K562 (cell line): ENCODE results near the gene EXOC6. TPM values are rescaled to one million over a fixed set of nuclear protein-coding genes. Genes with fewer than 3 reads are reported as not detected.

Experiments
- ATAC-seq: fragments of 200-7000 bp; cut with Tn5 transposase; 3 replicates; pipeline ENCODE4 v1.9.1; 2020; ENCODE audit warnings: moderate library complexity
- BruUV-seq: library from RNA; stranded (reverse); fragments of 400-500 nt; replicated peaks from 2 replicates; lab custom pipeline; 2021; lab: Mats Ljungman, UMichigan
- CTCF ChIA-PET: fragments of 300-600 bp; formaldehyde crosslinking; extraction: SDS; loops from one replicate; lab custom pipeline; 2021; ENCODE audit warnings: low intra/inter-chr PET ratio; lab: Yijun Ruan, JAX
- POLR2A ChIA-PET: fragments of 300-600, 350-650 bp; sonication (Branson Sonifier 250); formaldehyde crosslinking; extraction: SDS; loops from one replicate; lab custom pipeline; 2021; ENCODE audit warnings: antibody characterized with exemption, inconsistent platforms; lab: Yijun Ruan, JAX
- DNase-seq, 4 experiments: peaks; one replicate each; pipeline versions ENCODE4 v3.0.0 to v3.0.0-alpha.2; 2011 to 2018; ENCODE audit warnings: low spot score in 3 of 4, mixed read lengths in 3 of 4; ENCODE audit errors: extremely low read depth in 1 of 4
- FAIRE-seq: peaks from 2 replicates; lab custom pipeline; 2011; peaks lifted over from hg19 to GRCh38; lab: Jason Lieb, UNC
- H2AFZ ChIP-seq: 2 replicates; pipeline ENCODE4 v1.6.0; 2011; ENCODE audit warnings: low read depth, low read length, control low read depth, inconsistent platforms
- H3K27ac ChIP-seq: fragments of 200-600 bp; 3 replicates; pipeline ENCODE4 v1.8.0; 2011; ENCODE audit warnings: low read depth, mild to moderate bottlenecking, control low read depth, inconsistent platforms, low read length, moderate library complexity, mixed read lengths; ENCODE audit errors: extremely low read depth
- H3K27me3 ChIP-seq, 2 experiments: fragments of 300-600 bp in 1 of 2; 2 replicates in 1 of 2; 3 replicates in 1 of 2; pipeline versions ENCODE4 v1.6.0 to v1.8.0; 2011; ENCODE audit warnings: inconsistent platforms in 2 of 2, low read length in 2 of 2, mild to moderate bottlenecking in 1 of 2, mixed read lengths in 1 of 2, moderate library complexity in 1 of 2; ENCODE audit not compliant: control insufficient read depth in 2 of 2, insufficient read depth in 2 of 2
- H3K36me3 ChIP-seq: fragments of 300-600 bp; 3 replicates; pipeline ENCODE4 v1.8.0; 2011; ENCODE audit warnings: mild to moderate bottlenecking, low read length, inconsistent platforms; ENCODE audit not compliant: control insufficient read depth, insufficient read depth
- H3K4me1 ChIP-seq, 2 experiments: fragments of 200-600 bp in 1 of 2; replicated peaks in 1 of 2; 2 replicates in 1 of 2; 3 replicates in 1 of 2; pipeline versions ENCODE4 v1.5.1 to v1.8.0; 2011; ENCODE audit warnings: inconsistent platforms in 2 of 2, low read length in 2 of 2, mild to moderate bottlenecking in 1 of 2, mixed read lengths in 1 of 2, moderate library complexity in 1 of 2; ENCODE audit not compliant: control insufficient read depth in 2 of 2, insufficient read depth in 2 of 2
- H3K4me2 ChIP-seq: 2 replicates; pipeline ENCODE4 v1.6.1; 2011; ENCODE audit warnings: low read length, control low read depth, inconsistent platforms, mixed read lengths; ENCODE audit not compliant: insufficient read depth
- H3K4me3 ChIP-seq: fragments of 200-600 bp; sonication (generic), shearing (Covaris generic); 2 replicates; pipeline ENCODE4 v1.5.1; 2016; ENCODE audit warnings: control low read depth, inconsistent platforms
- H3K79me2 ChIP-seq: fragments of 200-600 bp; 3 replicates; pipeline ENCODE4 v1.8.0; 2011; ENCODE audit warnings: low read length, inconsistent platforms; ENCODE audit not compliant: control insufficient read depth, insufficient read depth
- H3K9ac ChIP-seq, 2 experiments: 2 replicates each; pipeline versions ENCODE4 v1.6.0 to v1.6.1; 2011; ENCODE audit warnings: low read depth in 2 of 2, low read length in 2 of 2, control low read depth in 1 of 2, inconsistent platforms in 1 of 2, mild to moderate bottlenecking in 1 of 2, mixed read lengths in 1 of 2; ENCODE audit not compliant: insufficient read depth in 1 of 2
- H3K9me1 ChIP-seq: one replicate; pipeline ENCODE4 v1.6.0; 2011; ENCODE audit warnings: inconsistent platforms, mild to moderate bottlenecking, low read length, moderate library complexity; ENCODE audit not compliant: control insufficient read depth, insufficient read depth
- H3K9me3 ChIP-seq: replicated peaks from 2 replicates; pipeline ENCODE4 v1.5.1; 2011; ENCODE audit warnings: low read depth, low read length, inconsistent platforms; ENCODE audit not compliant: control insufficient read depth, insufficient read depth
- H4K20me1 ChIP-seq: replicated peaks from 2 replicates; pipeline ENCODE4 v1.6.1; 2011; ENCODE audit warnings: low read length, inconsistent platforms, mixed read lengths; ENCODE audit not compliant: control insufficient read depth, insufficient read depth
- ADNP ChIP-seq: fragments of 200-800 bp; sonication (Bioruptor generic); IDR thresholded peaks from 2 replicates; pipeline ENCODE4 v1.6.1; 2016; ENCODE audit warnings: missing genetic modification characterization, missing compliant biosample characterization
- HOXB6 ChIP-seq: fragments of 250-450 bp; sonication (Bioruptor Pico); IDR thresholded peaks from 2 replicates; pipeline ENCODE4 v1.5.1; 2022; ENCODE audit warnings: mild to moderate bottlenecking, borderline replicate concordance
- NFIX ChIP-seq: fragments of 250-450 bp; sonication (Bioruptor Pico); IDR thresholded peaks from 2 replicates; pipeline ENCODE4 v1.4.0; 2020; ENCODE audit warnings: low read depth, mild to moderate bottlenecking, moderate library complexity
- POLR2AphosphoS2 ChIP-seq: IDR thresholded peaks from 2 replicates; pipeline ENCODE4 v1.6.1; 2012; ENCODE audit warnings: low read length, improper control_type of control experiment
- PRMT5 ChIP-seq: sonication (generic); formaldehyde crosslinking; IDR thresholded peaks from 2 replicates; pipeline ENCODE4 v1.5.0; 2020; ENCODE audit warnings: missing genetic modification reagents
- RBFOX2 ChIP-seq: fragments of 200-400 bp; formaldehyde crosslinking; IDR thresholded peaks from 2 replicates; pipeline ENCODE4 v1.6.1; 2017; ENCODE audit warnings: low read depth, mild to moderate bottlenecking, low read length, moderate library complexity
- ZNF644 ChIP-seq: fragments of 200-800 bp; sonication (Bioruptor generic); IDR thresholded peaks from 2 replicates; pipeline ENCODE4 v1.6.1; 2016; ENCODE audit warnings: low read depth, missing genetic modification characterization, missing compliant biosample characterization
- WGBS: fragments of 100-300 bp; shearing (Covaris generic); methylation state at CpG from one replicate; pipeline ENCODE4 v1.1.6; 2016; ENCODE audit warnings: low coverage, mixed read lengths; ENCODE audit not compliant: insufficient coverage; ENCODE audit errors: missing lambda C conversion rate; 5-methylcytosine and 5-hydroxymethylcytosine counted together
- in situ Hi-C: fragments of 300-500 bp; cut with MboI; formaldehyde crosslinking; loops from 4 replicates; pipeline ENCODE4 v1.15.0; 2018; ENCODE audit warnings: inconsistent platforms, mixed read lengths
- intact Hi-C: fragments of 100-400 bp; cut with micrococcal nuclease; formaldehyde crosslinking; loops from 2 replicates; pipeline ENCODE4 v1.14.2; 2022
- polyA plus RNA-seq, 8 experiments: library from polyadenylated mRNA; depleted of rRNA in 4 of 8; stranded (reverse) in 5 of 8; unstranded in 3 of 8; fragments of >200 nt; fragmentation: Nextera tagmentation in 2 of 8; fragmentation: Illumina TruSeq in 1 of 8; extraction: Ambion mirVana in 2 of 8; extraction: Trizol in 1 of 8; gene quantifications; 2 replicates each; pipeline versions ENCODE4 v1.2.1 to v1.2.3, GENCODE V29; 2011 to 2014; ENCODE audit warnings: inconsistent platforms in 1 of 8, missing spikeins in 1 of 8
- total RNA-seq, 7 experiments: library from RNA; depleted of rRNA in 6 of 7; stranded (reverse); fragments of >200 nt in 6 of 7; fragmentation: Illumina TruSeq in 2 of 7; extraction: Trizol in 2 of 7; gene quantifications; 2 replicates each; pipeline versions ENCODE4 v1.2.1 to v1.2.3, GENCODE V29; 2011 to 2021; ENCODE audit warnings: low replicate concordance in 1 of 7
- TF ChIP-seq, protein P1 (sequence below): fragments of 450-650 bp; IDR thresholded peaks from one replicate; pipeline ENCODE4 v1.6.1; 2018; ENCODE audit warnings: mild to moderate bottlenecking, moderate library complexity; ENCODE audit not compliant: partially characterized antibody
- TF ChIP-seq, protein P2 (sequence below): fragments of 250-450 bp; sonication (Bioruptor Pico); IDR thresholded peaks from 2 replicates; pipeline ENCODE4 v1.4.0; 2020; ENCODE audit warnings: mild to moderate bottlenecking, moderate library complexity
- TF ChIP-seq, protein P3 (sequence below): sonication (generic); formaldehyde crosslinking; IDR thresholded peaks from 2 replicates; pipeline ENCODE4 v1.8.1; 2023; ENCODE audit warnings: mild to moderate bottlenecking, missing genetic modification reagents
- TF ChIP-seq, protein P4 (sequence below): fragments of 450-650 bp; IDR thresholded peaks from 2 replicates; pipeline ENCODE4 v1.6.1; 2016; ENCODE audit warnings: low read depth

EXOC6 gene
- total and polyA plus RNA-seq, 9 of the 15 experiments (the other 6 are each of a cell fraction or from before 2014, with no cell fraction given) = 13.9 to 42.8 (median 24.9) TPM

DNA sequence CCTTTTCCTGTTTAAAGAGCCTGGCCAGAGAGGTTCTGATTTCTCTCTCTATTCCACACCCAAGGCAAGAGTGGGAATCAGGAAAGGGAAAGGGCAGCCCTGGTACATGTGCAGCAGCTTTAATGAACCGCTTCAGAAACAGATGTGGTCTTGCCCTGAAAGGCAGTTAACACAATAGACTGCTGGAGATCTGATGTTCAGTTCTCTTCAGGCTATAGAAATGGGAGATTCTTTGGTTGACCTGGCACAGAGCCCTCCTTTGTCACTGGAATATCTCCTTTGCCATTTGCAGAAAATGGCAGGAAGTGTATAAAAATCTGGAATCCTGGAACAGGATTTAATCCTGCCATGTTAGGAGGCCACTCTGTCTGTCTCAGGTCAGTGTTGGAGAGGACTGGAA is 36.3 kb upstream of the EXOC6 start:
- Histone ChIP-seq H3K9me1 (no peaks in the 10 kb centered on the region), H3K36me3 (no peaks in the 10 kb centered on the region), H3K9me3 (no peaks in the 10 kb centered on the region), H3K4me2 (no peak overlapping the region), H3K4me1 (peaks cover 0 to 3% of the 10 kb centered on the region in 2 experiments; a peak in 2 of 5 replicates), H3K79me2 (no peaks in the 10 kb centered on the region), H3K27me3 (no peaks in the 10 kb centered on the region), H3K27ac (no peak overlapping the region), H4K20me1 (no peaks in the 10 kb centered on the region), H3K4me3 (no peak overlapping the region), H3K9ac (no peak overlapping the region), H2AFZ (peak overlapping the region; percentile 51; the same call in 1 of the 2 replicates)
- ChIA-PET CTCF (no interaction called here), POLR2A (no interaction called here)
- intact Hi-C loops = no loop called here
- WGBS = 100% methylated on average over 1 of the region's 1 CpG
- FAIRE-seq (no peak), DNase-seq (no peak), ATAC-seq (no peak)
- in situ Hi-C loops = no loop called here
- no TSS peak for BruUV-seq
- TF ChIP-seq POLR2AphosphoS2 (no peak), ZNF644 (tag) (no peak), ADNP (no peak), HOXB6 (CRISPR knock-in tag) (no peak), PRMT5 (CRISPR knock-in tag) (no peak), NFIX (CRISPR knock-in tag) (no peak), RBFOX2 (no peak)
- TF ChIP-seq, protein P1, sequence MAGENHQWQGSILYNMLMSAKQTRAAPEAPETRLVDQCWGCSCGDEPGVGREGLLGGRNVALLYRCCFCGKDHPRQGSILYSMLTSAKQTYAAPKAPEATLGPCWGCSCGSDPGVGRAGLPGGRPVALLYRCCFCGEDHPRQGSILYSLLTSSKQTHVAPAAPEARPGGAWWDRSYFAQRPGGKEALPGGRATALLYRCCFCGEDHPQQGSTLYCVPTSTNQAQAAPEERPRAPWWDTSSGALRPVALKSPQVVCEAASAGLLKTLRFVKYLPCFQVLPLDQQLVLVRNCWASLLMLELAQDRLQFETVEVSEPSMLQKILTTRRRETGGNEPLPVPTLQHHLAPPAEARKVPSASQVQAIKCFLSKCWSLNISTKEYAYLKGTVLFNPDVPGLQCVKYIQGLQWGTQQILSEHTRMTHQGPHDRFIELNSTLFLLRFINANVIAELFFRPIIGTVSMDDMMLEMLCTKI = no peak
- TF ChIP-seq, protein P2, sequence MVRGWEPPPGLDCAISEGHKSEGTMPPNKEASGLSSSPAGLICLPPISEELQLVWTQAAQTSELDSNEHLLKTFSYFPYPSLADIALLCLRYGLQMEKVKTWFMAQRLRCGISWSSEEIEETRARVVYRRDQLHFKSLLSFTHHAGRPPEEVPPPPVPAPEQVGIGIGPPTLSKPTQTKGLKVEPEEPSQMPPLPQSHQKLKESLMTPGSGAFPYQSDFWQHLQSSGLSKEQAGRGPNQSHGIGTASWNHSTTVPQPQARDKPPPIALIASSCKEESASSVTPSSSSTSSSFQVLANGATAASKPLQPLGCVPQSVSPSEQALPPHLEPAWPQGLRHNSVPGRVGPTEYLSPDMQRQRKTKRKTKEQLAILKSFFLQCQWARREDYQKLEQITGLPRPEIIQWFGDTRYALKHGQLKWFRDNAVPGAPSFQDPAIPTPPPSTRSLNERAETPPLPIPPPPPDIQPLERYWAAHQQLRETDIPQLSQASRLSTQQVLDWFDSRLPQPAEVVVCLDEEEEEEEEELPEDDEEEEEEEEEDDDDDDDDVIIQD (CRISPR knock-in tag) = no peak
- TF ChIP-seq, protein P3, sequence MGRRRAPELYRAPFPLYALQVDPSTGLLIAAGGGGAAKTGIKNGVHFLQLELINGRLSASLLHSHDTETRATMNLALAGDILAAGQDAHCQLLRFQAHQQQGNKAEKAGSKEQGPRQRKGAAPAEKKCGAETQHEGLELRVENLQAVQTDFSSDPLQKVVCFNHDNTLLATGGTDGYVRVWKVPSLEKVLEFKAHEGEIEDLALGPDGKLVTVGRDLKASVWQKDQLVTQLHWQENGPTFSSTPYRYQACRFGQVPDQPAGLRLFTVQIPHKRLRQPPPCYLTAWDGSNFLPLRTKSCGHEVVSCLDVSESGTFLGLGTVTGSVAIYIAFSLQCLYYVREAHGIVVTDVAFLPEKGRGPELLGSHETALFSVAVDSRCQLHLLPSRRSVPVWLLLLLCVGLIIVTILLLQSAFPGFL (CRISPR knock-in tag) = no peak
- TF ChIP-seq, protein P4, sequence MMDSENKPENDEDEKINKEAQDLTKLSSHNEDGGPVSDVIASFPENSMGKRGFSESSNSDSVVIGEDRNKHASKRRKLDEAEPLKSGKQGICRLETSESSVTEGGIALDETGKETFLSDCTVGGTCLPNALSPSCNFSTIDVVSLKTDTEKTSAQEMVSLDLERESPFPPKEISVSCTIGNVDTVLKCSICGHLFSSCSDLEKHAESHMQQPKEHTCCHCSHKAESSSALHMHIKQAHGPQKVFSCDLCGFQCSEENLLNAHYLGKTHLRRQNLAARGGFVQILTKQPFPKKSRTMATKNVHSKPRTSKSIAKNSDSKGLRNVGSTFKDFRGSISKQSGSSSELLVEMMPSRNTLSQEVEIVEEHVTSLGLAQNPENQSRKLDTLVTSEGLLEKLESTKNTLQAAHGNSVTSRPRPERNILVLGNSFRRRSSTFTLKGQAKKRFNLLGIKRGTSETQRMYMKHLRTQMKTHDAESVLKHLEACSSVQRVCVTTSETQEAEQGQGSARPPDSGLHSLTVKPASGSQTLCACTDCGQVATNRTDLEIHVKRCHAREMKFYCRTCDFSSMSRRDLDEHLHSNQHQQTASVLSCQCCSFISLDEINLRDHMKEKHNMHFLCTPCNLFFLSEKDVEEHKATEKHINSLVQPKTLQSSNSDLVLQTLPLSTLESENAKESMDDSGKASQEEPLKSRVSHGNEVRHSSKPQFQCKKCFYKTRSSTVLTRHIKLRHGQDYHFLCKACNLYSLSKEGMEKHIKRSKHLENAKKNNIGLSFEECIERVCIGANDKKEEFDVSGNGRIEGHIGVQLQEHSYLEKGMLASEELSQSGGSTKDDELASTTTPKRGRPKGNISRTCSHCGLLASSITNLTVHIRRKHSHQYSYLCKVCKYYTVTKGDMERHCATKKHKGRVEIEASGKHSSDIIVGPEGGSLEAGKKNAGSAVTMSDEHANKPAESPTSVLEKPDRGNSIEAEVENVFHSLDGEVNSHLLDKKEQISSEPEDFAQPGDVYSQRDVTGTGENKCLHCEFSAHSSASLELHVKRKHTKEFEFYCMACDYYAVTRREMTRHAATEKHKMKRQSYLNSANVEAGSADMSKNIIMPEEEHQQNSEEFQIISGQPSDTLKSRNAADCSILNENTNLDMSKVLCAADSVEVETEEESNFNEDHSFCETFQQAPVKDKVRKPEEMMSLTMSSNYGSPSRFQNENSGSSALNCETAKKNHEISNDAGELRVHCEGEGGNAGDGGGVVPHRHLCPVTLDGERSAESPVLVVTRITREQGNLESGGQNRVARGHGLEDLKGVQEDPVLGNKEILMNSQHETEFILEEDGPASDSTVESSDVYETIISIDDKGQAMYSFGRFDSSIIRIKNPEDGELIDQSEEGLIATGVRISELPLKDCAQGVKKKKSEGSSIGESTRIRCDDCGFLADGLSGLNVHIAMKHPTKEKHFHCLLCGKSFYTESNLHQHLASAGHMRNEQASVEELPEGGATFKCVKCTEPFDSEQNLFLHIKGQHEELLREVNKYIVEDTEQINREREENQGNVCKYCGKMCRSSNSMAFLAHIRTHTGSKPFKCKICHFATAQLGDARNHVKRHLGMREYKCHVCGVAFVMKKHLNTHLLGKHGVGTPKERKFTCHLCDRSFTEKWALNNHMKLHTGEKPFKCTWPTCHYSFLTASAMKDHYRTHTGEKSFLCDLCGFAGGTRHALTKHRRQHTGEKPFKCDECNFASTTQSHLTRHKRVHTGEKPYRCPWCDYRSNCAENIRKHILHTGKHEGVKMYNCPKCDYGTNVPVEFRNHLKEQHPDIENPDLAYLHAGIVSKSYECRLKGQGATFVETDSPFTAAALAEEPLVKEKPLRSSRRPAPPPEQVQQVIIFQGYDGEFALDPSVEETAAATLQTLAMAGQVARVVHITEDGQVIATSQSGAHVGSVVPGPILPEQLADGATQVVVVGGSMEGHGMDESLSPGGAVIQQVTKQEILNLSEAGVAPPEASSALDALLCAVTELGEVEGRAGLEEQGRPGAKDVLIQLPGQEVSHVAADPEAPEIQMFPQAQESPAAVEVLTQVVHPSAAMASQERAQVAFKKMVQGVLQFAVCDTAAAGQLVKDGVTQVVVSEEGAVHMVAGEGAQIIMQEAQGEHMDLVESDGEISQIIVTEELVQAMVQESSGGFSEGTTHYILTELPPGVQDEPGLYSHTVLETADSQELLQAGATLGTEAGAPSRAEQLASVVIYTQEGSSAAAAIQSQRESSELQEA = no peak
